B cell (primary cell): ENCODE measurements around the gene HDDC2. TPM values are rescaled to one million over a fixed set of nuclear protein-coding genes. Genes with fewer than 3 reads are reported as not detected.

Experiments
- ATAC-seq: fragments of 200-7000 bp; cut with Tn5 transposase; one replicate; pipeline ENCODE4 v1.10.0; 2021; ENCODE audit warnings: low read depth, mild to moderate bottlenecking, moderate number of reproducible peaks, moderate library complexity
- CTCF ChIA-PET: fragments of 350-600 bp; sonication (Branson Sonifier 250); formaldehyde crosslinking; loops from one replicate; lab custom pipeline; 2021; ENCODE audit warnings: antibody characterized with exemption, inconsistent platforms; lab: Charles Lee
- POLR2A ChIA-PET: fragments of 350-600 bp; sonication (Branson Sonifier 250); formaldehyde crosslinking; loops from one replicate; lab custom pipeline; 2021; ENCODE audit warnings: antibody characterized with exemption; lab: Charles Lee
- DNase-seq: peaks from one replicate; pipeline ENCODE4 v3.0.0; 2013
- H2AFZ ChIP-seq: 2 replicates; pipeline ENCODE4 v1.6.1; 2012; ENCODE audit warnings: mild to moderate bottlenecking, low read depth, low read length; ENCODE audit not compliant: insufficient read depth, poor library complexity, severe bottlenecking
- H3K27ac ChIP-seq, 2 donors: 1 replicate in 1 of 2; 2 replicates in 1 of 2; pipeline ENCODE4 v1.5.1; 2012 to 2013; ENCODE audit warnings: low read length in 2 of 2, mild to moderate bottlenecking in 2 of 2, moderate library complexity in 1 of 2
- H3K27me3 ChIP-seq, 4 experiments: fragments of 200-600 bp in 1 of 4; sonication (generic) in 1 of 4; replicated peaks in 1 of 4; 1 replicate in 2 of 4; 2 replicates in 2 of 4; pipeline versions ENCODE4 v1.6.1 to v1.7.0; 2013 to 2016; ENCODE audit warnings: low read length in 3 of 4, mild to moderate bottlenecking in 2 of 4, mixed read lengths in 1 of 4, moderate library complexity in 1 of 4; ENCODE audit not compliant: insufficient read depth in 4 of 4, control insufficient read depth in 3 of 4; ENCODE audit errors: control extremely low read depth in 1 of 4
- H3K36me3 ChIP-seq, 2 experiments: replicated peaks in 1 of 2; 1 replicate in 1 of 2; 2 replicates in 1 of 2; pipeline versions ENCODE4 v1.6.1 to v1.7.1; 2013; ENCODE audit warnings: low read length in 1 of 2; ENCODE audit not compliant: insufficient read depth in 2 of 2, control insufficient read depth in 1 of 2; ENCODE audit errors: control extremely low read depth in 1 of 2, extremely low read depth in 1 of 2
- H3K4me1 ChIP-seq, 2 donors: fragments of 200-600 bp in 1 of 2; sonication (generic) in 1 of 2; 1 replicate in 1 of 2; 2 replicates in 1 of 2; pipeline versions ENCODE4 v1.5.1 to v1.6.1; 2013 to 2017; ENCODE audit warnings: low read length in 2 of 2; ENCODE audit not compliant: control insufficient read depth in 2 of 2, insufficient read depth in 2 of 2
- H3K4me2 ChIP-seq: replicated peaks from 2 replicates; pipeline ENCODE3; 2012; ENCODE audit warnings: mild to moderate bottlenecking, low read depth, low read length; ENCODE audit not compliant: poor library complexity, severe bottlenecking
- H3K4me3 ChIP-seq, 5 experiments: fragments of 200-600 bp in 1 of 5; sonication (generic) in 1 of 5; 1 replicate in 3 of 5; 2 replicates in 2 of 5; pipeline versions ENCODE4 v1.5.1 to v1.7.0; 2011 to 2016; ENCODE audit warnings: low read length in 4 of 5, mild to moderate bottlenecking in 4 of 5, low read depth in 2 of 5, control low read depth in 1 of 5, moderate library complexity in 1 of 5; ENCODE audit not compliant: insufficient read depth in 1 of 5; ENCODE audit errors: control extremely low read depth in 1 of 5, extremely low read depth in 1 of 5
- H3K79me2 ChIP-seq: fragments of 200-600 bp; sonication (generic); one replicate; pipeline ENCODE4 v1.6.0; 2016; ENCODE audit warnings: low read length; ENCODE audit not compliant: control insufficient read depth, insufficient read depth
- H3K9ac ChIP-seq: fragments of 200-600 bp; sonication (generic); 2 replicates; pipeline ENCODE4 v1.6.1; 2017; ENCODE audit warnings: mild to moderate bottlenecking, low read length, moderate library complexity
- H3K9me3 ChIP-seq, 3 donors: one replicate each; pipeline versions ENCODE4 v1.6.1 to v1.7.1; 2013; ENCODE audit warnings: low read length in 2 of 3; ENCODE audit not compliant: control insufficient read depth in 2 of 3, insufficient read depth in 1 of 3; ENCODE audit errors: control extremely low read depth in 1 of 3
- H4K20me1 ChIP-seq: 2 replicates; pipeline ENCODE4 v1.6.0; 2012; ENCODE audit warnings: mild to moderate bottlenecking, low read length; ENCODE audit not compliant: insufficient read depth, control insufficient read depth, poor library complexity, severe bottlenecking
- H3K27ac Mint-ChIP-seq: one replicate; pipeline ENCODE4 v1.8.0; 2021; ENCODE audit warnings: mixed read lengths
- H3K27me3 Mint-ChIP-seq: one replicate; pipeline ENCODE4 v1.8.0; 2021; ENCODE audit warnings: mixed read lengths
- H3K4me1 Mint-ChIP-seq: one replicate; pipeline ENCODE4 v1.8.0; 2021; ENCODE audit warnings: mixed read lengths
- H3K4me3 Mint-ChIP-seq: one replicate; pipeline ENCODE4 v1.8.0; 2021; ENCODE audit warnings: mixed read lengths
- H3K9me3 Mint-ChIP-seq: one replicate; pipeline ENCODE4 v1.8.0; 2022; ENCODE audit warnings: mixed read lengths; ENCODE audit not compliant: insufficient read depth
- CTCF ChIP-seq: fragments of 200-600 bp; IDR thresholded peaks from one replicate; pipeline ENCODE4 v1.8.0; 2022; ENCODE audit warnings: antibody characterized with exemption, mild to moderate bottlenecking
- EZH2 ChIP-seq: IDR thresholded peaks from 2 replicates; pipeline ENCODE4 v1.6.1; 2012; ENCODE audit warnings: borderline replicate concordance, low read depth, mild to moderate bottlenecking, moderate library complexity, low read length; ENCODE audit not compliant: insufficient read depth, poor library complexity, severe bottlenecking
- WGBS: methylation state at CpG from one replicate; pipeline ENCODE4 v1.1.5; 2013; ENCODE audit warnings: missing lambda C conversion rate; ENCODE audit not compliant: insufficient coverage; 5-methylcytosine and 5-hydroxymethylcytosine counted together
- intact Hi-C: fragments of 100-400 bp; cut with micrococcal nuclease; formaldehyde crosslinking; loops from one replicate; pipeline ENCODE4 v1.10.0; 2022
- polyA plus RNA-seq: library from polyadenylated mRNA; depleted of rRNA; stranded (reverse); fragments of >200 nt; gene quantifications from 2 replicates; pipeline ENCODE4 v1.2.3, GENCODE V29; 2012
- total RNA-seq, 2 donors: library from RNA; stranded (reverse); fragments of 120-200 nt in 1 of 2; gene quantifications; 1 replicate in 1 of 2; 2 replicates in 1 of 2; pipeline versions ENCODE4 v1.2.3 to v1.2.4, GENCODE V29; 2013 to 2022

HDDC2 gene
- total and polyA plus RNA-seq, 2 donors (not counting 1 experiment from before 2014, with no cell fraction given) = 31.6 to 37.6 TPM

GRCh38 chr6:125268765-125269164, 33.0 kb downstream of the HDDC2 start:
- ChIA-PET POLR2A (no interaction called here), CTCF (no interaction called here)
- no peaks in the 10 kb centered on the region for H3K79me2 ChIP-seq
- Mint-ChIP-seq H3K27me3 (no peaks in the 10 kb centered on the region), H3K27ac (no peak overlapping the region), H3K9me3 (no peaks in the 10 kb centered on the region), H3K4me1 (no peaks in the 10 kb centered on the region), H3K4me3 (no peak overlapping the region)
- ATAC-seq = no peak
- H3K9me3 ChIP-seq = no peaks in the 10 kb centered on the region
- H3K9ac ChIP-seq = no peak overlapping the region
- no peak for DNase-seq
- 100% methylated on average over 4 of the region's 4 CpGs for WGBS
- H3K36me3 ChIP-seq = peaks cover 2 to 21% of the 10 kb centered on the region in 2 experiments
- no peak overlapping the region for H3K4me3 ChIP-seq
- no peak overlapping the region for H3K27ac ChIP-seq
- H4K20me1 ChIP-seq = no peaks in the 10 kb centered on the region
- H2AFZ ChIP-seq = no peak overlapping the region
- H3K4me1 ChIP-seq = no peaks in the 10 kb centered on the region
- H3K4me2 ChIP-seq = no peak overlapping the region
- intact Hi-C loops = no loop called here
- H3K27me3 ChIP-seq = no peaks in the 10 kb centered on the region
- TF ChIP-seq CTCF = no peak
- no peak for TF ChIP-seq EZH2

GRCh38 chr6:125267806-125268523, 33.8 kb downstream of the HDDC2 start:
- H3K27ac Mint-ChIP-seq = no peak overlapping the region
- POLR2A ChIA-PET = no interaction called here
- Histone ChIP-seq H3K36me3 (peaks cover under 1 to 13% of the 10 kb centered on the region in 2 experiments), H3K4me1 (no peaks in the 10 kb centered on the region), H2AFZ (no peak overlapping the region), H3K4me3 (no peak overlapping the region), H3K9me3 (no peaks in the 10 kb centered on the region), H3K27ac (no peak overlapping the region), H4K20me1 (no peaks in the 10 kb centered on the region), H3K79me2 (no peaks in the 10 kb centered on the region), H3K9ac (no peak overlapping the region), H3K4me2 (no peak overlapping the region), H3K27me3 (no peaks in the 10 kb centered on the region)
- no peaks in the 10 kb centered on the region for H3K4me1 Mint-ChIP-seq
- WGBS = 97% methylated on average over 12 of the region's 12 CpGs
- no peaks in the 10 kb centered on the region for H3K27me3 Mint-ChIP-seq
- DNase-seq = no peak
- no peaks in the 10 kb centered on the region for H3K9me3 Mint-ChIP-seq
- no peak for ATAC-seq
- CTCF ChIA-PET = no interaction called here
- H3K4me3 Mint-ChIP-seq = no peak overlapping the region
- intact Hi-C loops = no loop called here
- no peak for TF ChIP-seq CTCF
- TF ChIP-seq EZH2 = no peak
